Heart right ventricle (tissue), 16 donors: ENCODE results near the gene HPX. TPM values are rescaled to one million over a fixed set of nuclear protein-coding genes. Genes with fewer than 3 reads are reported as not detected.
A peak's percentile ranks its signal among the peaks of the same experiment; 100 is the strongest.

Experiments used
- ATAC-seq, 8 donors: fragments of 200-7000 bp; cut with Tn5 transposase; one replicate each; pipeline ENCODE4 v1.9.1; 2020; ENCODE audit warnings: mild to moderate bottlenecking in 8 of 8, moderate library complexity in 8 of 8, moderate number of reproducible peaks in 1 of 8
- DNase-seq, 2 donors: peaks; one replicate each; pipeline ENCODE4 v3.0.0-alpha.2; 2020
- H3K27ac ChIP-seq, 10 donors: fragments of 200-600 bp; sonication (generic) in 2 of 10; one replicate each; pipeline versions ENCODE4 v1.5.0 to v1.8.0; 2020 to 2022; ENCODE audit warnings: mild to moderate bottlenecking in 3 of 10
- H3K27me3 ChIP-seq, 7 donors: fragments of 200-600 bp; one replicate each; pipeline ENCODE4 v1.8.0; 2021 to 2022; ENCODE audit warnings: mild to moderate bottlenecking in 2 of 7
- H3K36me3 ChIP-seq, 9 donors: fragments of 200-600 bp; sonication (generic) in 1 of 9; one replicate each; pipeline versions ENCODE4 v1.5.0 to v1.8.0; 2020 to 2022; ENCODE audit warnings: mild to moderate bottlenecking in 2 of 9
- H3K4me1 ChIP-seq, 9 donors: fragments of 200-600 bp; sonication (generic) in 1 of 9; one replicate each; pipeline versions ENCODE4 v1.5.0 to v1.8.0; 2020 to 2022; ENCODE audit warnings: mild to moderate bottlenecking in 4 of 9
- H3K4me3 ChIP-seq, 10 donors: fragments of 200-600 bp; sonication (generic) in 2 of 10; one replicate each; pipeline versions ENCODE4 v1.5.0 to v1.8.0; 2020 to 2022; ENCODE audit warnings: mild to moderate bottlenecking in 7 of 10, moderate library complexity in 2 of 10
- H3K9me3 ChIP-seq, 11 donors: fragments of 200-600 bp in 10 of 11; sonication (generic) in 2 of 11; one replicate each; pipeline versions ENCODE4 v1.5.0 to v1.8.0; 2013 to 2022; ENCODE audit warnings: mild to moderate bottlenecking in 2 of 11, control low read depth in 1 of 11, moderate library complexity in 1 of 11
- CTCF ChIP-seq, 9 donors: fragments of 200-600 bp; sonication (generic) in 2 of 9; IDR thresholded peaks; one replicate each; pipeline versions ENCODE4 v1.5.0 to v1.8.0; 2021 to 2022; ENCODE audit warnings: antibody characterized with exemption in 9 of 9, mild to moderate bottlenecking in 5 of 9, moderate library complexity in 1 of 9
- WGBS, 2 donors: extraction: QIAGEN DNeasy Blood & Tissue Kit; methylation state at CpG; one replicate each; pipeline ENCODE4 v1.1.7; 2013; ENCODE audit warnings: inconsistent platforms in 1 of 2; 5-methylcytosine and 5-hydroxymethylcytosine counted together
- intact Hi-C, 10 donors: fragments of 100-400 bp; cut with DNase I; formaldehyde crosslinking; loops; one replicate each; pipeline versions ENCODE4 v1.11.1 to v1.14.2; 2022
- polyA plus RNA-seq, 2 donors: library from polyadenylated mRNA; stranded (reverse); fragments of 200-250 nt; gene quantifications; one replicate each; pipeline ENCODE4 v1.2.3, GENCODE V29; 2013
- total RNA-seq, 10 donors: library from RNA; stranded (reverse); fragmentation: NEBNext Ultra II Directional in 3 of 10; extraction: Animal tissue kit (Norgen Biotek cat#: 25700) in 3 of 10; gene quantifications; one replicate each; pipeline versions ENCODE4 v1.2.1 to v1.2.4, GENCODE V29; 2021 to 2023
- donor health status: Arrhythmogenic right ventricular cardiomyopathy.
- donor health status: ischemic (EF 13 %, LVEDD 7.1; RV severe dilation, severe dysfunction).
- donor health status: healthy with polysubstance abuse.
- donor health status: DM: no; HTN: yes; CAD: no.
- donor health status: DM: no; HTN: no; CAD: no.
- donor health status: ischemic (EF 25% LVEDD 6.9; RV normal size, moderate dysfunction).
- donor health status: ischemic (EF 25% LVEDD 5.7; RV mildly dilated, moderate dysfunction).
- donor health status: healthy.
- donor health status: DM: yes; HTN: yes; CAD: no.
- donor health status: Ischemic cardiomyopathy.
- donor health status: ischemic (EF 35%, LVEDD 5.7; RV mildly dilated, moderate dysfunction).
- donor health status: nonischemic (EF 11% LVEDD 7.7; RV severe dilation, severe dysfunction).
- donor health status: DM: yes; HTN: yes; CAD: no.
- donor health status: PGD.
- donor health status: ischemic (EF 29% LVEDD 5.4; RV normal size, mild dysfunction).
- donor health status: nonischemic (EF 23%, LVEDD 6.1; RV moderate dilation, normal function).

Gene HPX
- total and polyA plus RNA-seq, 12 donors, result 0.22 to 0.73 (median 0.40) TPM; not detected in 5

GRCh38 chr11:6411594-6412031 is 29.2 kb downstream of the HPX start:
- H3K36me3 ChIP-seq, result peaks cover 0 to 37% (median 9%) of the 10 kb centered on the region in 9 donors
- intact Hi-C loops, result no loop called here
- no peak overlapping the region for H3K4me3 ChIP-seq
- peak in 1 of 8 donors; percentile 22 for ATAC-seq
- H3K27me3 ChIP-seq, result no peaks in the 10 kb centered on the region
- peaks cover 0 to 21% (median 0%) of the 10 kb centered on the region in 9 donors for H3K4me1 ChIP-seq
- TF ChIP-seq CTCF (IDR thresholded peaks at IDR 0.05), result no peak
- WGBS, 2 donors, result 95% methylated on average over 10 of the region's 10 CpGs
- no peak for DNase-seq
- H3K9me3 ChIP-seq, result no peaks in the 10 kb centered on the region
- no peak overlapping the region for H3K27ac ChIP-seq

GRCh38 chr11:6410695-6411430 is 29.9 kb downstream of the HPX start:
- H3K4me1 ChIP-seq, result peaks cover 0 to 19% (median 0%) of the 10 kb centered on the region in 9 donors
- H3K9me3 ChIP-seq, result no peaks in the 10 kb centered on the region
- DNase-seq, result no peak
- no peak overlapping the region for H3K27ac ChIP-seq
- WGBS, 2 donors, result 91 to 95% methylated on average over 23 of the region's 23 CpGs
- H3K36me3 ChIP-seq, result peaks cover 0 to 43% (median 9%) of the 10 kb centered on the region in 9 donors
- peak in 2 of 8 donors; percentile 14 to 30 for ATAC-seq
- no peak for TF ChIP-seq CTCF (IDR thresholded peaks at IDR 0.05)
- no peak overlapping the region for H3K4me3 ChIP-seq
- intact Hi-C loops, result no loop called here
- no peaks in the 10 kb centered on the region for H3K27me3 ChIP-seq

- 49 to 59% methylated on average over 2 of the region's 2 CpGs for WGBS, 2 donors
- no peak for TF ChIP-seq CTCF (IDR thresholded peaks at IDR 0.05)
- no peak for ATAC-seq
- Histone ChIP-seq H3K27me3 (no peaks in the 10 kb centered on the region), H3K27ac (no peak overlapping the region), H3K36me3 (peaks cover 0 to 72% (median 12%) of the 10 kb centered on the region in 9 donors), H3K4me3 (no peak overlapping the region), H3K9me3 (no peaks in the 10 kb centered on the region), H3K4me1 (peaks cover 0 to 14% (median 0%) of the 10 kb centered on the region in 9 donors)
- DNase-seq, result no peak
- intact Hi-C loops, result no loop called here
These were observed 34.4 kb downstream of the HPX start for GRCh38 chr11:6406370-6406769.

GRCh38 chr11:6405846-6406245 is 34.9 kb downstream of the HPX start:
- WGBS, 2 donors, result 93 to 95% methylated on average over 6 of the region's 6 CpGs
- TF ChIP-seq CTCF (IDR thresholded peaks at IDR 0.05), result no peak
- H3K27ac ChIP-seq, result no peak overlapping the region
- H3K36me3 ChIP-seq, result peaks cover 0 to 73% (median 13%) of the 10 kb centered on the region in 9 donors
- no peak overlapping the region for H3K4me3 ChIP-seq
- H3K27me3 ChIP-seq, result no peaks in the 10 kb centered on the region
- ATAC-seq (no peak), DNase-seq (no peak)
- H3K4me1 ChIP-seq, result peaks cover 0 to 14% (median 0%) of the 10 kb centered on the region in 9 donors
- no peaks in the 10 kb centered on the region for H3K9me3 ChIP-seq
- intact Hi-C loops, result no loop called here
